Cardiac fibroblast (primary cell): Measurements from ENCODE around the gene RPP30.
"Not testable (repeated sequence)": the region's sequence is repeated elsewhere in the genome, so short reads cannot be mapped to it uniquely, and the experiment has no call there.

Source experiments
- DNase-seq, 2 donors: peaks; one replicate each; pipeline versions ENCODE4 v3.0.0 to v3.0.0-alpha.2; 2010; ENCODE audit warnings: low read depth in 2 of 2
- H3K4me3 ChIP-seq, 2 donors: replicated peaks in 1 of 2; 1 replicate in 1 of 2; 2 replicates in 1 of 2; pipeline ENCODE4 v1.5.1; 2011; ENCODE audit warnings: low read depth in 2 of 2, low read length in 2 of 2, mild to moderate bottlenecking in 2 of 2, moderate library complexity in 1 of 2
- CTCF ChIP-seq: IDR thresholded peaks from one replicate; pipeline ENCODE4 v1.5.1; 2011; ENCODE audit warnings: low read depth, mild to moderate bottlenecking, low read length, inconsistent platforms

The RPP30 gene

DNA sequence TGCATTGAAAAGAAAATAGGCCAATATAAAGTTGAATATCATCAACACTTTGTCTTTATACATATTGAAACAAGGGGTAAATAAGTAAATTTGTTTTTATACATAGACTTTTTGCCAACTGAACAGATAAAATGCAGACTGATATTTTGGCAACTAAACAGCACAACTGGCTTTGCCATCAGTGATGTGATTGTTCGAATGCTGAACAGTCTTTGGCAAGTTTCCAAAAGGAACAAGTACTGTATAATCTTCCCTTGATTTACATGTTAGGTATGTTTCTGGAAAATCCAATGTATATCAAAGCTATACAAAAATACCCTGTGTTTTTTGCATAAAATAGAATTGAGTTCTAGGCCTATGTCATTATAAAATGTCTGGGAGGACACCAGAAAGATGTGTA, 67.3 kb downstream of the RPP30 start:
- TF ChIP-seq CTCF: no peak
- no peak overlapping the region for H3K4me3 ChIP-seq
- peak in 1 of 2 donors; percentile 31 for DNase-seq

DNA sequence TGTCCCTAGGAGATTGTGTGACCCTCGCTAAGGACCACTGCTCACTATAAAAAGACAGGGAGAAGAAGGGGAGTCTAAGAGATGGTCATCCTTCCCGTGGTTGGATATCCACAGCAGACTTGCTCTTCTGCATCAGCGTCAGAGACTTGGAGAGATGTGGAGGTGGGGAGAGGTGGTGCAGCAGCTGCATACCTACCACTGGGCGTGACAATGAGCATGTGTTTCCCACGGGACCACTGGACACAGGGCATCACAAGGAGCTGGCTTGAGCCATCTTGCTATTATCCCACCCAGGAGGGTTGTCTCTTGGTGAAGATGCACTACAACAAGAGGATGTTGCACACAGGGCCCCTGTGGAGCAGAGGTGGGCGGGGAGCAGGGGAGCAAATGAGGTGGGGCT, 67.9 kb downstream of the RPP30 start:
- no peak for DNase-seq
- no peak for TF ChIP-seq CTCF
- no peak overlapping the region for H3K4me3 ChIP-seq

GRCh38 chr10:90942980-90943379, 71.2 kb downstream of the RPP30 start:
- not testable (repeated sequence) for DNase-seq, H3K4me3 ChIP-seq

GRCh38 chr10:90944749-90945148, 73.0 kb downstream of the RPP30 start:
- TF ChIP-seq CTCF: no peak
- H3K4me3 ChIP-seq: no peak overlapping the region
- DNase-seq: no peak

GRCh38 chr10:90945491-90946070, 73.8 kb downstream of the RPP30 start:
- peak in 1 of 2 donors; percentile 53 for DNase-seq
- TF ChIP-seq CTCF: no peak
- H3K4me3 ChIP-seq: no peak overlapping the region

DNA sequence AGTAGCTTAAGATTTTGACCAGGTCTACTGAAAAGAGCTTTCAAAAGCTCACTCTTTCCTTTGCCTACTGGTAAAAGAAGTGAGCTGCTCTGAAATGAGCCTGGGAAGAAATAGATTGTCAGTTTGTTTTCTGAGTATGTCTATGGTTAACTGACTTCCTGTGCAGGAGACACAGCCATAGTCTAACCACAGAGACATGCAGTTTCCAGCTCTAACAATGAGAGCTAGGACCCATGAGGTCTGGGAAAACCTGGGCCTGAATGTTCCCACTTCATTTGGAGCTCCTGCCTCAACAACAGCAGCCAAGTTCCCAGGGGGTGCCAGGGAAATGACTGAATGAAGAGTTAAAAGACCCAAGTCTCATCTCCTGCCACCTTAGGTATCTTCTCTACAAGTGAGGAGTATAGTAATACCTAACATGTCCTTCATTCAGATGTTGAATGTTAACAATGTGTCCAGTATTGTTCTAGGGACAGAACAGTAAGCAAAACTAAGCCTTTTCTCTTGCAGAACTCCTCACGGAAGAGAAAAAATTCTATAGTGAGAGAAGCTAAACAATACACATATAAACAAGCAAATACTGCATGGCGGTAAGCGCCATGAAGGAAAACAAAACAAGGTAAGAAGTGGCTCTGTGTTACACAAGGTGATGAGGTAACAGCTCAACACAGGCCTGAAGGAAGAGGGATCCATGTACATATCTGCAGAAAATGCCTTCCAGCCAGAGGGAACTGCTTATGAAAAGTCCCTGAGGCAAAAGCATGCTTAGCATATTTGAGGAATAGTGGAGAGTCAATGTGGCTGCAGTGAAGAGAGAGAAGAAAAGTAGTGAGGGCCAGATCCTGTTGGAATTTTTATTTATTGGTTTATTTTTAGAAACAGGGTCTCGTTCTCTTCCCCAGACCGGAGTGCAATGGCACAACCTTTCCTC, 75.5 kb downstream of the RPP30 start:
- no peak overlapping the region for H3K4me3 ChIP-seq
- no peak for TF ChIP-seq CTCF
- DNase-seq: peak in 1 of 2 donors; percentile 63
